Measurements from ENCODE around the gene DPP10. TPM values are rescaled to one million over a fixed set of nuclear protein-coding genes. Genes with fewer than 3 reads are reported as not detected.

The DPP10 gene
- total RNA-seq, 1 donor from 2014 or later: 15.1 TPM

DNA sequence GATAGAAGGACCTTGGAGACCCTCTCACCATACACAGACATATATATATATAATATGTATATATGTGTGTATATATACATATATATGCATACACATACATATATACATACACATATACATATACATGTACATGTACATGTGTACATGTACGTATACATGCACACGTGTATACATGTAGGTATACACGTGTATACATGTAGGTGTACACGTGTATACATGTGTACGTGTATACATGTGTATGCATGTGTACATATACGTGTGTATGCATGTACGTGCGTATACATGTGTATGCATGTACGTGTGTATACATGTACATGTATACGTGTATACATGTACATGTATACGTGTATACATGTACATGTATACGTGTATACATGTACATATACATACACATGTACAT lies 54.5 kb downstream of the DPP10 start:
- Mint-ChIP-seq H3K4me3 (ENCODE audit: unreplicated experiment) (no peak overlapping the region), H3K27me3 (ENCODE audit: unreplicated experiment) (no peaks in the 10 kb centered on the region), H3K9me3 (ENCODE audit: unreplicated experiment) (no peaks in the 10 kb centered on the region), H3K4me1 (ENCODE audit: low read depth, unreplicated experiment) (no peaks in the 10 kb centered on the region), H3K27ac (ENCODE audit: unreplicated experiment) (no peak overlapping the region), H3K36me3 (ENCODE audit: unreplicated experiment) (no peaks in the 10 kb centered on the region)
- no peak for DNase-seq
- TF ChIP-seq, protein P1, sequence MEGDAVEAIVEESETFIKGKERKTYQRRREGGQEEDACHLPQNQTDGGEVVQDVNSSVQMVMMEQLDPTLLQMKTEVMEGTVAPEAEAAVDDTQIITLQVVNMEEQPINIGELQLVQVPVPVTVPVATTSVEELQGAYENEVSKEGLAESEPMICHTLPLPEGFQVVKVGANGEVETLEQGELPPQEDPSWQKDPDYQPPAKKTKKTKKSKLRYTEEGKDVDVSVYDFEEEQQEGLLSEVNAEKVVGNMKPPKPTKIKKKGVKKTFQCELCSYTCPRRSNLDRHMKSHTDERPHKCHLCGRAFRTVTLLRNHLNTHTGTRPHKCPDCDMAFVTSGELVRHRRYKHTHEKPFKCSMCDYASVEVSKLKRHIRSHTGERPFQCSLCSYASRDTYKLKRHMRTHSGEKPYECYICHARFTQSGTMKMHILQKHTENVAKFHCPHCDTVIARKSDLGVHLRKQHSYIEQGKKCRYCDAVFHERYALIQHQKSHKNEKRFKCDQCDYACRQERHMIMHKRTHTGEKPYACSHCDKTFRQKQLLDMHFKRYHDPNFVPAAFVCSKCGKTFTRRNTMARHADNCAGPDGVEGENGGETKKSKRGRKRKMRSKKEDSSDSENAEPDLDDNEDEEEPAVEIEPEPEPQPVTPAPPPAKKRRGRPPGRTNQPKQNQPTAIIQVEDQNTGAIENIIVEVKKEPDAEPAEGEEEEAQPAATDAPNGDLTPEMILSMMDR (IDR thresholded peaks at IDR 0.05; ENCODE audit: partially characterized antibody, unreplicated experiment): no peak

DNA sequence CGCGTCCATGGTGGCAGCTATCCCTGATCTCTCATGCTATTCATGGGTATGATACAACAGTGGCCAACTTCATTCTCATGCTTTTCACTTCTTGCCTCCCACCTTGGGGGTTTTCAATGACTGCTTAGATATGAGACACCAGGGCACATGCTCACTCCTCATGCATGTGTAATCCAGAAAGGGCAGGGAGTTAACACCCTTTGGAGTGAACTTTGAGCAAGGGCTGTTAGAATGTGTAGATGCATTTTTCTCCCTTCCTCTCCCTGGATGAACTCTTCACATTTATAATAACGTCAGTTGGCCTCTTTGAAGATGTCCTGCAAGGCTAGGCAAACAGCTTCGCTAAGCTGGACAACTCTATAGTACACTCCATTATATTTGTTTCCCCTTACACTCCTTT lies 56.7 kb downstream of the DPP10 start:
- DNase-seq: no peak

DNA sequence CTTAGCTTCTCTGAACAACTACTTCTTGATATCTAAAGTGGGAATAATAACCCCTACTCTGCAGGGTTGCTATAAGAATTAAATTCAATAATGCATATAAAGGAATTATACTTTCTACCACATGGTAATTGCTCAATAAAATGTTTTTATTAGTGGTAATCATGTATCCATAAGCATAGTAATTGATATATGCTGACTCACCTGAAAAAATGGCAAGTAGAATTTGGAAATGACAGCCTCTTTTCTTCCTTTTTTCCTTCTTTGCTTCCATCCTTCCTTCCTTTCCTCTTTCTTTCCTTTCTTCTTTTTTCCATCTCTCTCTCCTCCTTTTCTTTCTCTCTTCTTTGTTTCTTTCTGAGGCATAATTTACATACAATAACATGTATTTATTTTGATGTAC lies 65.3 kb downstream of the DPP10 start:
- TF ChIP-seq, protein P1 (IDR thresholded peaks at IDR 0.05; ENCODE audit: partially characterized antibody, unreplicated experiment): no peak
- Mint-ChIP-seq H3K36me3 (ENCODE audit: unreplicated experiment) (no peaks in the 10 kb centered on the region), H3K4me3 (ENCODE audit: unreplicated experiment) (no peak overlapping the region), H3K27me3 (ENCODE audit: unreplicated experiment) (no peaks in the 10 kb centered on the region), H3K27ac (ENCODE audit: unreplicated experiment) (no peak overlapping the region), H3K4me1 (ENCODE audit: low read depth, unreplicated experiment) (no peaks in the 10 kb centered on the region), H3K9me3 (ENCODE audit: unreplicated experiment) (no peaks in the 10 kb centered on the region)
- no peak for DNase-seq

More for the DNA sequence above, 56.7 kb downstream of the DPP10 start:
- Mint-ChIP-seq H3K9me3 (ENCODE audit: unreplicated experiment) (no peaks in the 10 kb centered on the region), H3K36me3 (ENCODE audit: unreplicated experiment) (no peaks in the 10 kb centered on the region), H3K4me3 (ENCODE audit: unreplicated experiment) (no peak overlapping the region), H3K4me1 (ENCODE audit: low read depth, unreplicated experiment) (no peaks in the 10 kb centered on the region), H3K27me3 (ENCODE audit: unreplicated experiment) (no peaks in the 10 kb centered on the region), H3K27ac (ENCODE audit: unreplicated experiment) (no peak overlapping the region)
- TF ChIP-seq, protein P1 (IDR thresholded peaks at IDR 0.05; ENCODE audit: partially characterized antibody, unreplicated experiment): no peak

- Mint-ChIP-seq H3K4me3 (ENCODE audit: unreplicated experiment) (no peak overlapping the region), H3K36me3 (ENCODE audit: unreplicated experiment) (no peaks in the 10 kb centered on the region), H3K4me1 (ENCODE audit: low read depth, unreplicated experiment) (no peaks in the 10 kb centered on the region), H3K27ac (ENCODE audit: unreplicated experiment) (no peak overlapping the region), H3K9me3 (ENCODE audit: unreplicated experiment) (no peaks in the 10 kb centered on the region), H3K27me3 (ENCODE audit: unreplicated experiment) (no peaks in the 10 kb centered on the region)
- no peak for DNase-seq
- TF ChIP-seq, protein P1 (IDR thresholded peaks at IDR 0.05; ENCODE audit: partially characterized antibody, unreplicated experiment): no peak
Observed at GRCh38 chr2:114515882-114516281, 73.4 kb downstream of the DPP10 start.

GRCh38 chr2:114517580-114517979 lies 75.1 kb downstream of the DPP10 start:
- Mint-ChIP-seq H3K27ac (ENCODE audit: unreplicated experiment) (no peak overlapping the region), H3K4me3 (ENCODE audit: unreplicated experiment) (no peak overlapping the region), H3K36me3 (ENCODE audit: unreplicated experiment) (no peaks in the 10 kb centered on the region), H3K4me1 (ENCODE audit: low read depth, unreplicated experiment) (no peaks in the 10 kb centered on the region), H3K9me3 (ENCODE audit: unreplicated experiment) (no peaks in the 10 kb centered on the region), H3K27me3 (ENCODE audit: unreplicated experiment) (no peaks in the 10 kb centered on the region)
- no peak for DNase-seq
- TF ChIP-seq, protein P1 (IDR thresholded peaks at IDR 0.05; ENCODE audit: partially characterized antibody, unreplicated experiment): no peak
